ENCODE data around the gene SLC5A10.
"Not testable (repeated sequence)": the region's sequence is repeated elsewhere in the genome, so short reads cannot be mapped to it uniquely, and the experiment has no call there.

The SLC5A10 gene

DNA sequence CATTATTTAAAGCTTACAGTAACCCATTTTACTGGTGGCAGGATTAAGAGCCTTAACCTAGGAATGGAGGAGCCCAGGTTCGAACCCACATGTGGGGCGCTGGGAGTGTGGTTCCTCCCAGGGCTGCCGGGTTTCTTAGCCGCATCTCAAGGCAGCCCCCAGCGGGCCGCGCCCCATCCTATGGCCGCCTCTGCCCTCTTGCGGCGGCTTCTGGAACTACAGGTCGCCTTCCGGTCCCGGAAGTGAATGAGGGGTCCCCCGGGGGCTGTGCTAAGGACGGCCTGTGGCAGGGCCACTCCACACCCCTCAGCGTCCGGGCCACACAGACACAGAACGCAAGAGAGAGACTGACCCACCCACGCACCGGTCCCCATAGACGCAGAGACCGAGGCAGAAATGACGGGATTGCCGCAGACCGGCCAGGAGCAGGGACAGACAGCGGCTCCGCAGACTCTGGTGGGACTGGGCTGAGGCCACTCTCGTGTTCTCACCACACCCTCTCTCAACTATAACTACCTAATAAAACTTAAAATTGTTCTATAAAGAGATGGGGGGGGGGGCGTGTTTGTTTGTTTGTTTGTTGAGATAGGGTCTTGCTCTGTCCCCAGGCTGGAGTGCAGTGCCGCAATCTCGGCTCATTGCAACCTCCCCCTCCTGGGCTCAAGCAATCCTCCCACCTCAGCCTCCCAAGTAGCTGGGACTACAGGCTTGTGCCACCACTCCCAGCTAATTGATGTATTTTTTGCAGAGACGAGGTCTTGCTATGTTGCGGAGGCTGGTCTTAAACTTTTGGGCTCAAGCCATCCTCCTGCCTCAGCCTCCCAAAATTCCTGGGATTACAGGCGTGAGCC lies 118.6 kb downstream of the SLC5A10 start:
- H3K4me3 ChIP-seq; H3K9ac ChIP-seq; H3K9me3 ChIP-seq (replicated peaks in 1 of 11); H4K20me1 ChIP-seq; H3K4me1 ChIP-seq; H3K27me3 ChIP-seq; H3K4me2 ChIP-seq; H3K36me3 ChIP-seq; H3K27ac ChIP-seq: not testable (repeated sequence)

Measured in BLaER1 treated with 17β-estradiol and CSF1 and Interleukin-3, amounts not matched to agents 10 nM and 100 nM (cell line).